ENCODE results near the gene NSUN4. TPM values are rescaled to one million over a fixed set of nuclear protein-coding genes. Genes with fewer than 3 reads are reported as not detected.
A peak's percentile ranks its signal among the peaks of the same experiment; 100 is the strongest.

Gene NSUN4
- total and polyA plus RNA-seq, 10 of the 15 experiments (the other 5 are each of a cell fraction or from before 2014, with no cell fraction given): 22.1 to 80.2 (median 29.6) TPM

DNA sequence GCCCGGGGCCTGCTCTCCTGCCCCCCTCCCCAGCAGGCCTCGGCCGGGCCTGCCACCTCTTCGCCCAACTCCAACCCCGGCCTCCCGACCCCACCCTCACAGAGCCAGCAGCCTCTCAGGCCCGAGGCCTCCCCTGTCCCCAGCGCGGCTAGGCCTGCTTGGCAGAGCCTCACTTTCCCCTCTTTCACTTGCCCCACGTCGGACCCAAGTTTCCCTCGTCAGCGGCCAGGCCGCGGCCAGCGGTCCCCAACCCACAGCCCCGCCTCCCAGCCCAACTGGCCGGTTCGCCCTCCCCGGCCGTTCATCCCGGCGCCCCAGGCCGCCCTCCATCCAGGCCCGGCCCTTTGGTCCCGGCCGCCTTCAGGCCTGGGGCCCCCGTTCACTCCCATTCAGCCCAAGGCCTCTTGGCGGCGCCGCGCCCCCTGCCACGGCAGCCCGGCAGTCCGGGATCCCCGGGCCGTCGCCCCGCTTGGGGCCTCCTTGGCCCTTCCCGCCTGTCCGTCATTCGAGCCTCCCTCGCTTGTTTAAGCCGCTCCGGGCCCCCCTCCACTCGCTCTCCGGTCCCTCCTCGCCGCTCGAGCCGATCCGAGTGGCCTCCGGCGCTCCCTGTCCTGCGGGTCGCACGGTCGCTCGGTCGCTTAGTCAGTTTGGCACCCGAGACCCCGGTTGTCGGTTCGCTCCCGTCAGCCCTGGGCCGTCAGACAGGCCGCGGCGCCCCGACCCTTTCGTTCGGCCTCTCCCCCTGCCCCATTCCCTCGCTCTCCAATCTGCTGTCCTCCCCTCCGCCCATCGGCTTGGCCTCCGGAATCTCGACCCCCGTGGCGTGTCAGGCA, 38.6 kb upstream of the NSUN4 start (continued):
- TF ChIP-seq CHD1 (IDR thresholded peaks at IDR 0.05; ENCODE audit: low read depth, low read length): 0 out of 2 replicates have a peak, but pooled peaks have one; percentile 18
- no peak for TF ChIP-seq CEBPB (IDR thresholded peaks at IDR 0.05; ENCODE audit: borderline replicate concordance in 1 of 2, low read depth in 2 of 2, low read length in 2 of 2)
- no peak for TF ChIP-seq FOS (IDR thresholded peaks at IDR 0.05; ENCODE audit: borderline replicate concordance, extremely low read depth, insufficient read length)
- no peak for TF ChIP-seq ZNF622 (IDR thresholded peaks at IDR 0.05)
- no peak for TF ChIP-seq PAX5 (IDR thresholded peaks at IDR 0.05; ENCODE audit: borderline replicate concordance, low read depth, low read length)
- TF ChIP-seq PML (IDR thresholded peaks at IDR 0.05; ENCODE audit: low read length): no peak
- TF ChIP-seq CTCF (IDR thresholded peaks at IDR 0.05 in 2 of 3, conservative IDR thresholded peaks at IDR 0.05 in 1 of 3; ENCODE audit: control insufficient read depth in 2 of 3, extremely low read depth in 1 of 3, insufficient read depth in 1 of 3, low read depth in 3 of 3, low read length in 3 of 3): peak; percentile 46 to 74 (median 61); a peak in 5 of 6 replicates
- TF ChIP-seq SP1 (IDR thresholded peaks at IDR 0.05; ENCODE audit: low read depth, low read length): no peak
- TF ChIP-seq E2F4 (IDR thresholded peaks at IDR 0.05; ENCODE audit: low read depth, low read length): no peak
- TF ChIP-seq ZNF274 (IDR thresholded peaks at IDR 0.05; ENCODE audit: insufficient read depth, insufficient read length): no peak
- no peak for TF ChIP-seq CEBPZ (IDR thresholded peaks at IDR 0.05; ENCODE audit: low read depth, low read length)
- TF ChIP-seq RELB (IDR thresholded peaks at IDR 0.05; ENCODE audit: low read depth): no peak
- peak; percentile 33; the same call in 1 of the 2 replicates for TF ChIP-seq POLR2AphosphoS2 (IDR thresholded peaks at IDR 0.05; ENCODE audit: low read depth, low read length)
- TF ChIP-seq GATAD2B (conservative IDR thresholded peaks at IDR 0.05; ENCODE audit: low read depth): no peak; the same call in 1 of the 2 replicates
- TF ChIP-seq MXI1 (IDR thresholded peaks at IDR 0.05; ENCODE audit: low read depth, low read length): 0 out of 2 replicates have a peak, but pooled peaks have one; percentile 21
- no peak for TF ChIP-seq KDM1A (IDR thresholded peaks at IDR 0.05; ENCODE audit: borderline replicate concordance)
- TF ChIP-seq USF1 (IDR thresholded peaks at IDR 0.05; ENCODE audit: borderline replicate concordance, extremely low read length, insufficient read depth, low read depth, low read length): no peak
- 0 out of 2 replicates have a peak, but pooled peaks have one; percentile 23 for TF ChIP-seq TCF3 (IDR thresholded peaks at IDR 0.05; ENCODE audit: borderline replicate concordance, insufficient read depth, low read depth, low read length)
- TF ChIP-seq CREM (IDR thresholded peaks at IDR 0.05; ENCODE audit: low read depth): peak; percentile 29; the same call in 1 of the 2 replicates
- TF ChIP-seq POLR2A (IDR thresholded peaks at IDR 0.05; ENCODE audit: low read depth, low read length): peak; percentile 65

Data from GM12878 (cell line).